Breast epithelium (tissue), 3 donors: Measurements from ENCODE around the gene OSBPL5.

Experiments
- POLR2AphosphoS5 ChIP-seq, 3 donors: sonication (generic); formaldehyde crosslinking; IDR thresholded peaks; one replicate each; pipeline ENCODE4 v1.6.1; 2017; ENCODE audit warnings: antibody characterized with exemption in 3 of 3
- TF ChIP-seq, protein P1 (sequence below), 3 donors: fragments of 450-650 bp; IDR thresholded peaks; one replicate each; pipeline ENCODE4 v1.5.1; 2016 to 2017; ENCODE audit warnings: antibody characterized with exemption in 3 of 3, mild to moderate bottlenecking in 3 of 3, moderate library complexity in 3 of 3

DNA sequence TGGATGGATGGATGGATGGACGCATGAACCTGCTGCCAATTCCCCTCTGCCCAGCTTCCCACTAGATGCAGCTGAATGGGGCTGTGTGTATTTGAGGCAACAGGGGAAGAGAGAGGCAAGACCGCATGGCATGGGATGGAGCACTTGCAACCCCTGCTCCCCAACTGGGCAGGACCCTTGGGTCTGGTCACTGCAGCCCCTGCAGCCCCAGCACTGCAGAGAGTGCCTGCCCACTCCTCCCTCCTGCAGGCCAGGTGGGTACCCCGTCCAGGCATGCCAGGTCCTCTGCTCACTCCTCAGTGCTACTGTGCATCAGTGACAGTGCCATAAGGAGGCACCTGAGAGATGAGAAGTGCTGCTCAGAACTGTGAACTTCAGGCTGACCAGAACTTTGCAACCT is 40.3 kb downstream of the OSBPL5 start:
- TF ChIP-seq POLR2AphosphoS5 (IDR thresholded peaks at IDR 0.05) = no peak
- TF ChIP-seq, protein P1, sequence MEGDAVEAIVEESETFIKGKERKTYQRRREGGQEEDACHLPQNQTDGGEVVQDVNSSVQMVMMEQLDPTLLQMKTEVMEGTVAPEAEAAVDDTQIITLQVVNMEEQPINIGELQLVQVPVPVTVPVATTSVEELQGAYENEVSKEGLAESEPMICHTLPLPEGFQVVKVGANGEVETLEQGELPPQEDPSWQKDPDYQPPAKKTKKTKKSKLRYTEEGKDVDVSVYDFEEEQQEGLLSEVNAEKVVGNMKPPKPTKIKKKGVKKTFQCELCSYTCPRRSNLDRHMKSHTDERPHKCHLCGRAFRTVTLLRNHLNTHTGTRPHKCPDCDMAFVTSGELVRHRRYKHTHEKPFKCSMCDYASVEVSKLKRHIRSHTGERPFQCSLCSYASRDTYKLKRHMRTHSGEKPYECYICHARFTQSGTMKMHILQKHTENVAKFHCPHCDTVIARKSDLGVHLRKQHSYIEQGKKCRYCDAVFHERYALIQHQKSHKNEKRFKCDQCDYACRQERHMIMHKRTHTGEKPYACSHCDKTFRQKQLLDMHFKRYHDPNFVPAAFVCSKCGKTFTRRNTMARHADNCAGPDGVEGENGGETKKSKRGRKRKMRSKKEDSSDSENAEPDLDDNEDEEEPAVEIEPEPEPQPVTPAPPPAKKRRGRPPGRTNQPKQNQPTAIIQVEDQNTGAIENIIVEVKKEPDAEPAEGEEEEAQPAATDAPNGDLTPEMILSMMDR (IDR thresholded peaks at IDR 0.05) = no peak
